ENCODE results near the gene STK11IP. TPM values are rescaled to one million over a fixed set of nuclear protein-coding genes. Genes with fewer than 3 reads are reported as not detected.

STK11IP gene
- total RNA-seq, 4 donors from 2014 or later, result 8.9 to 24.2 (median 14.3) TPM

DNA sequence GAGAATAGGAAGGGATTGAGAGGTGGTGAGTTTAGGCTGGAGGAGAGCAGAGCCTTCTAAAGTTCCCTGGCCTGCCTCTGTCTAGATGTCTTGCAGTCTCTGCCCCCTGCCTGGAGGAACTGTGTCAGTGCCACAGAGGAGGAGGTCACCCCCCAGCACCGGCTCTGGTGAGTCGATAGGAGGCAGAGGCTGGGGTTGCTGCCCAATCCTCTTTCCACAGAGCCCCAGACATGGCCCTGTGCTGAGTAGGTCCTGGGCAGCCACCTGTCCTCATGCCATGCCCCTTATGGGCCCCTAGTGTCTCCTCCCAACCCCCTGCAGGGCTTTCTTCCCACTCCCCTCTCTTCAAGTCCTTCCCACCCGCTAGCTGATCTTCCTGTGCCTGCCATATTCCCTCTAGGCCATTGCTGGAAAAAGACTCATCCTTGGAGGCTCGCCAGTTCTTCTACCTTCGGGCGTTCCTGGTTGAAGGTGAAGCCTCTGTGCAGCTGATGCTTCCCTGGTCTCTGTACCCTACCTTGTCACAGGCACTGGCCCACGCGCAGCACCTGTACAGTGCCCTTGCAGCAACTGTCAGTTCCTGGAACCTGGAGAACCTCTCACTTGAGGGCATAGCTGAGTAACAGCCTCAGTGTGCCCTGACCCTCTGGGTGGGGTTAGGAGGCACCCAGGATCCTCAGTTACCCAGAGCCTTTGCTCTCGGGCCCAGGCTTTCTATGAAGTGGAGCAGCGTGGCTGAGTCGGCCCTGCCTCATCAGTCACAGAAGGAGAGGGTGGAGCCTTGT is 16.6 kb downstream of the STK11IP start:
- H3K27me3 ChIP-seq, result no peaks in the 10 kb centered on the region
- 90% methylated on average over 10 of the region's 11 CpGs for WGBS
- TF ChIP-seq POLR2A (IDR thresholded peaks at IDR 0.05; ENCODE audit: low read depth), result no peak
- no peak for TF ChIP-seq POLR2AphosphoS5 (IDR thresholded peaks at IDR 0.05)
- TF ChIP-seq, protein P1, sequence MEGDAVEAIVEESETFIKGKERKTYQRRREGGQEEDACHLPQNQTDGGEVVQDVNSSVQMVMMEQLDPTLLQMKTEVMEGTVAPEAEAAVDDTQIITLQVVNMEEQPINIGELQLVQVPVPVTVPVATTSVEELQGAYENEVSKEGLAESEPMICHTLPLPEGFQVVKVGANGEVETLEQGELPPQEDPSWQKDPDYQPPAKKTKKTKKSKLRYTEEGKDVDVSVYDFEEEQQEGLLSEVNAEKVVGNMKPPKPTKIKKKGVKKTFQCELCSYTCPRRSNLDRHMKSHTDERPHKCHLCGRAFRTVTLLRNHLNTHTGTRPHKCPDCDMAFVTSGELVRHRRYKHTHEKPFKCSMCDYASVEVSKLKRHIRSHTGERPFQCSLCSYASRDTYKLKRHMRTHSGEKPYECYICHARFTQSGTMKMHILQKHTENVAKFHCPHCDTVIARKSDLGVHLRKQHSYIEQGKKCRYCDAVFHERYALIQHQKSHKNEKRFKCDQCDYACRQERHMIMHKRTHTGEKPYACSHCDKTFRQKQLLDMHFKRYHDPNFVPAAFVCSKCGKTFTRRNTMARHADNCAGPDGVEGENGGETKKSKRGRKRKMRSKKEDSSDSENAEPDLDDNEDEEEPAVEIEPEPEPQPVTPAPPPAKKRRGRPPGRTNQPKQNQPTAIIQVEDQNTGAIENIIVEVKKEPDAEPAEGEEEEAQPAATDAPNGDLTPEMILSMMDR (IDR thresholded peaks at IDR 0.05), result no peak
- no peak for TF ChIP-seq EP300 (IDR thresholded peaks at IDR 0.05)
- intact Hi-C loops (cut with DNase I), result no loop called here
- H3K9me3 ChIP-seq, result no peaks in the 10 kb centered on the region
- no peak for DNase-seq (ENCODE audit: extremely low spot score)
- H3K4me3 ChIP-seq, result no peak overlapping the region
- H3K36me3 ChIP-seq, result peaks cover 30 to 63% (median 52%) of the 10 kb centered on the region in 4 donors
- peaks cover 4 to 17% (median 9%) of the 10 kb centered on the region in 4 donors for H3K4me1 ChIP-seq
- no peak overlapping the region for H3K27ac ChIP-seq (replicated peaks in 1 of 4)

DNA sequence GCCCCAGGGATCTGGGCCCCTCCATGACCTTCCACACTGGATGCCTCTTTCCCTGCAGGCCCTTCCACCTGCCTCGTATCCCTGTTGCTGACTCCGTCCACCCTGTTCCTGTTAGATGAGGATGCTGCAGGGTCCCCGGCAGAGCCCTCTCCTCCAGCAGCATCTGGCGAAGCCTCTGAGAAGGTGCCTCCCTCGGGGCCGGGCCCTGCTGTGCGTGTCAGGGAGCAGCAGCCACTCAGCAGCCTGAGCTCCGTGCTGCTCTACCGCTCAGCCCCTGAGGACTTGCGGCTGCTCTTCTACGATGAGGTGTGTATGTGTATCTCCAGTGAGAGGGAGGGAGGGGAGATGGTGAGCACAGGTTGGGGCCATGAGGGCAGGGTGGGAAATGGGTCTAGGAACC is 17.4 kb downstream of the STK11IP start:
- WGBS, result 91% methylated on average over 10 of the region's 11 CpGs

DNA sequence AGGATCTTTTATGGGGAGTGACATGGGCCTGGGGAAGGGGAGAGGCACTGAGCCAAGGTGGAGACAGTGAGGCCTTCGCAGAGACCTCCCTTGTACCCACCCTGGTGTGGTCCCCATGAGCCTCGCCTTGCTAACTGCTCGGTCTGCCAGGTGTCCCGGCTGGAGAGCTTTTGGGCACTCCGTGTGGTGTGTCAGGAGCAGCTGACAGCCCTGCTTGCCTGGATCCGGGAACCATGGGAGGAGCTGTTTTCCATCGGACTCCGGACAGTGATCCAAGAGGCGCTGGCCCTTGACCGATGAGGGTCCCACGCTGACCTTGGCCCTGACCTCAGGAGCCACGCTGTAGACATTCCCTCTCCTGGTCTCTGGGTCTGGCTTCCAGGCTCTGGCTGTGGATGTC is 18.2 kb downstream of the STK11IP start:
- intact Hi-C loops (cut with DNase I), result no loop called here
- Histone ChIP-seq H3K36me3 (peaks cover 30 to 52% (median 45%) of the 10 kb centered on the region in 4 donors), H3K4me1 (peaks cover 0 to 4% (median 2%) of the 10 kb centered on the region in 4 donors), H3K4me3 (no peak overlapping the region), H3K27me3 (no peaks in the 10 kb centered on the region), H3K27ac (replicated peaks in 1 of 4) (no peak overlapping the region), H3K9me3 (no peaks in the 10 kb centered on the region)
- TF ChIP-seq POLR2A (IDR thresholded peaks at IDR 0.05; ENCODE audit: low read depth) (no peak), POLR2AphosphoS5 (IDR thresholded peaks at IDR 0.05) (no peak), EP300 (IDR thresholded peaks at IDR 0.05) (no peak)
- TF ChIP-seq, protein P1 (IDR thresholded peaks at IDR 0.05), result no peak
- DNase-seq (ENCODE audit: extremely low spot score), result no peak
- WGBS, result 92% methylated on average over 9 of the region's 12 CpGs

More for the DNA sequence above, 17.4 kb downstream of the STK11IP start:
- H3K4me1 ChIP-seq, result peaks cover 2 to 11% (median 4%) of the 10 kb centered on the region in 4 donors
- H3K27ac ChIP-seq (replicated peaks in 1 of 4), result no peak overlapping the region
- H3K9me3 ChIP-seq, result no peaks in the 10 kb centered on the region
- no peak for DNase-seq (ENCODE audit: extremely low spot score)
- H3K36me3 ChIP-seq, result peaks cover 30 to 58% (median 49%) of the 10 kb centered on the region in 4 donors
- no peak overlapping the region for H3K4me3 ChIP-seq
- intact Hi-C loops (cut with DNase I), result no loop called here
- no peak for TF ChIP-seq POLR2AphosphoS5 (IDR thresholded peaks at IDR 0.05)
- TF ChIP-seq, protein P1 (IDR thresholded peaks at IDR 0.05), result no peak
- no peak for TF ChIP-seq POLR2A (IDR thresholded peaks at IDR 0.05; ENCODE audit: low read depth)
- no peak for TF ChIP-seq EP300 (IDR thresholded peaks at IDR 0.05)
- no peaks in the 10 kb centered on the region for H3K27me3 ChIP-seq

DNA sequence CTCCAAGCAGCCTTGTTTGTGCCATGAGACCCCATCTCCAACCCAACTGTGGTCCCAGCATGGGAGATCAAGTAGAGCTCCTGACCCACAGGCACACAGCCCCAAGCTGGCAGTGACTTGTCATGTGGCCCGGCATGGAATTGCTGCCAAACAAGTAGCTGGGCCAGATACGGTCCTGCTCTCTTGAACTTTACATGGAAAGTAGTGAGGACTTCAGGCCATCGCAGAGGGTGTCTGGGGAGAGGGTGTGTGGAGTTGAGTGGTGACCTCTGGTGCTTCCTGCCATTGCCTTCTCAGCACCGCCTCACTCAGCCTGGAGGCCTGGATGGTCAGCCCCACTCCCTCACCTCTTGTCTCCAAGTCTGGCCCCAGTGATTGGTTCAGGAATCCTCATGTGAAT is 18.9 kb downstream of the STK11IP start:
- TF ChIP-seq POLR2A (IDR thresholded peaks at IDR 0.05; ENCODE audit: low read depth), result no peak
- TF ChIP-seq, protein P1 (IDR thresholded peaks at IDR 0.05), result no peak
- no peak for TF ChIP-seq EP300 (IDR thresholded peaks at IDR 0.05)
- TF ChIP-seq POLR2AphosphoS5 (IDR thresholded peaks at IDR 0.05), result no peak
- H3K4me1 ChIP-seq, result peaks cover 0 to 4% (median 2%) of the 10 kb centered on the region in 4 donors
- 94% methylated on average over 4 of the region's 4 CpGs for WGBS
- no peak for DNase-seq (ENCODE audit: extremely low spot score)
- intact Hi-C loops (cut with DNase I), result no loop called here
- H3K27me3 ChIP-seq, result no peaks in the 10 kb centered on the region
- H3K9me3 ChIP-seq, result no peaks in the 10 kb centered on the region
- no peak overlapping the region for H3K4me3 ChIP-seq
- peaks cover 24 to 45% (median 39%) of the 10 kb centered on the region in 4 donors for H3K36me3 ChIP-seq
- H3K27ac ChIP-seq (replicated peaks in 1 of 4), result no peak overlapping the region
